ENCODE measurements around the gene SSX7.
"Not testable (repeated sequence)": the region's sequence is repeated elsewhere in the genome, so short reads cannot be mapped to it uniquely, and the experiment has no call there.

Gene SSX7, protein sequence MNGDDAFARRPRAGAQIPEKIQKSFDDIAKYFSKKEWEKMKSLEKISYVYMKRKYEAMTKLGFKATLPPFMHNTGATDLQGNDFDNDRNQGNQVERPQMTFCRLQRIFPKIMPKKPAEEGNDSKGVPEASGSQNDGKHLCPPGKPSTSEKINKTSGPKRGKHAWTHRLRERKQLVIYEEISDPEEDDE

DNA sequence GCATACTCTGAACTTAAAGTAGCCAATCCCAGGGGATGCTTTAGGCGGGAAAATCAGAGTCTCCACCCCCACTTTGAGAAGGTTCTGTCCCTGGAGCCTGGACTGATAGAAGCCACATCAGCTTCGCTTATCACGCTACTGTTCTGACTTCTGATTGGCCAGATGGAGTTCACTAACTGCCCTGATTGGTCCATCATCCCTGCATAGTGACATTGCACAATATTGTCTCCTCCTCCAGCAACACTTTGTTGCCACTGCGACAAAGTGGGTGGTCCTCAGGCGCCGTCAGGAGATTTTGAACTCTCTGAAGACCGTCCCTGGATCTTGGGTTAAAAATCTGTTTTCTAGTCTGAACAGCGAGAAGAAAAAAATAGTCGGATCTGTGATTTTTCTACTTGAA, at the start of gene SSX7:
TSS of gene SSX7 (minus strand) at position 101 of the 400 bp plus-strand sequence. CDS start 1,428 bp downstream, outside the sequence.
- DNase-seq: not testable (repeated sequence)

- not testable (repeated sequence) for DNase-seq
These were observed 37.3 kb upstream of the SSX7 start for GRCh38 chrX:52692034-52692433.

DNA sequence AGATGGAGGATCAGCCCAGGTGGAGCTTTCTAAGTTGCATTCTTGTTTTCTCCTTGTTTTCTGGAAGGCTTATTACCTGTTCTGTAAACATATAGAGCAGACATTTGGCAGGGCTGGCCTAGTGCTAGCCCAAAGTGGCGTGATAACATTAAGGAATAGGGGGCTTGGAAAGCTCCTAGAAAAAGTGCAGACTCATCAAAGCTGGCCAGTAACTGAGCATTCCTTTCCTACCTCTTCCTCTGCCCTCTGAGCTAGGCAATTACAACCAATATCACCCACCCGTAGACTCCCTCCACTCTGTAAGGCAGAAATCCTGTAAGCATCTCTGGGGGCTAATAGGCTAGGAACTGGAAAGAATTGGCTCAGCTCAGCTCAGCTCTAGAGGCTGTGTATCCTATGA, 7.5 kb upstream of the SSX7 start:
- DNase-seq: not testable (repeated sequence)

DNA sequence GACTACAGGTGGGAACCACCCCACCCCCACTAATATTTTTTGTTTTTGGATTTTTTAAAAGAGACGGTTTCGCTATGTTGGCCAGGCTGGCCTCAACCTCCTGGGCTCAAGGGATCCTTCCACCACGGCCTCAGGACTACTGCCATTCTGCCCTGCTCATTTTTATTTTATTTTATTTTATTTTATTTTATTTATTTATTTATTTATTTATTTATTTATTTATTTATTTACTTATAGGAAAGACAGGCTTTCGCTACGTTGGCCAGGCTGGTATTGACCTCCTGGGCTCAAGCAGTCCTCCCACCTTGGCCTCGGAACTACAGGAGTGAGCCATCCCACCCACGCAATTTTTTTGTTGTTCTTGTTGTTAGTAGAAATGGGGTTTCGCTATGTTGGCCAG, 775 bp upstream of the SSX7 start:
- DNase-seq: not testable (repeated sequence)

- not testable (repeated sequence) for DNase-seq
These were observed 4.0 kb downstream of the SSX7 start for GRCh38 chrX:52650676-52651075.

DNA sequence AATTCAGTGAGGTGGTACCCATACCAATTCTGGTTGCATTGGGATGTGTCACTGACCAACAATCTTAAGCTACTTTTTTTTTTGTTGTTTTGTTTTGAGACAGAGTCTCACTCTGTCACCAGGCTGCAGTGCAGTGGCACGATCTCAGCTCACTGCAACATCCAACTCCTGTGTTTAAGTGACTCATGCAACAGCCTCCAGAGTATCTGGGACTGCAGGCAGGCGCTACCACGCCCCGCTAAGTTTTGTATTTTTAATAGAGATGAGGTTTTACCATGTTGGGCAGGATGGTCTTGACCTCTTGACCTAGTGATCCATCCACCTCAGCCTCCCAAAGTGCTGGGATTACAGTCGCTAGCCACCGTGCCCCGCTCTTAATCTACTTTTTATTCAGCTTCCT, 5.7 kb downstream of the SSX7 start:
- not testable (repeated sequence) for DNase-seq

GRCh38 chrX:52628483-52628882, 26.2 kb downstream of the SSX7 start:
- DNase-seq: not testable (repeated sequence)

GRCh38 chrX:52620661-52621060, 34.0 kb downstream of the SSX7 start:
- DNase-seq: not testable (repeated sequence)

DNA sequence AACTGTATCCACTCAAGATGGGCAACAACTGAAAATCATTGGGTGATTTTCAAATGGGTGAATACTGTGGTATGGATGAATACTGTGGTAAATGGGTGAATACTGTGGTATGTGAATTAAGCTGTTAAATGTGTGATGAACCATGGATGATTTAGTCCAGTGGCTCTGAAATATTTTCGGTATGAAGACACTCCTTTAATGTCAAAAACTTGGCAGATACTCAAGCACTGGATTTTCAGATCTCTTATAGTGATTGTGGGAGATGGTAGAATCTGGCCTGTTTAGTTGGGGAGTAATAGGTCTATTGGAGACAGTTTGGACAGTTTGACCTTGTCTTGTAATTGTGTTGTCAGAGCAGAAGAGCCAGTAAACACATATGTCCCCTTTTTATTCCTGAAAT, 45.7 kb downstream of the SSX7 start:
- no peak for DNase-seq

DNA sequence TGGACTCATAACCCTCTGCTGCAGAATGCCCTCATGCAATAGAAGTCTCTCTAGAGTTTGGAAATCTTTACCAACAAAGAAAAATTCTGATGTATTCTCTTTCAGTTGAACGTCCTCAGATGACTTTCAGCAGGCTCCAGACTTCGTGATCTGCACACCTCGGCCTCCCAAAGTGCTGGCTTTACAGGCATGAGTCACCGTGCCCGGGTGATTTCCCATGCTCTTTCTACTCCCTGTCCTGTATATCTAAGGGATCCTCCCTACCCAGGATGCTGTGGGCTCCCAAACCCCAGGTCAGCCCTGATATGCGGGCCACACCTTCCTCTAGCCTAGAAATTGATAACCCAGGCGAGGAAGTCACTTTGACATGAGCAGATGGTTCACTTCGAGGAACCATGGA, 51.5 kb downstream of the SSX7 start:
- DNase-seq: not testable (repeated sequence)

- DNase-seq: no peak
These were observed 55.8 kb downstream of the SSX7 start for GRCh38 chrX:52598886-52599285.

- no peak for DNase-seq
These were observed 60.0 kb downstream of the SSX7 start for GRCh38 chrX:52594658-52595057.
